AG09319 (cell line): ENCODE measurements around the gene SSRP1.

Source experiments
- DNase-seq: peaks from one replicate; pipeline ENCODE4 v3.0.0-alpha.2; 2010; ENCODE audit warnings: low read depth; ENCODE audit errors: extremely low read depth
- TF ChIP-seq, protein P1 (sequence below): IDR thresholded peaks from 2 replicates; pipeline ENCODE4 v1.5.1; 2011; ENCODE audit warnings: low read depth, mild to moderate bottlenecking, inconsistent platforms, low read length, moderate library complexity

Gene SSRP1

DNA sequence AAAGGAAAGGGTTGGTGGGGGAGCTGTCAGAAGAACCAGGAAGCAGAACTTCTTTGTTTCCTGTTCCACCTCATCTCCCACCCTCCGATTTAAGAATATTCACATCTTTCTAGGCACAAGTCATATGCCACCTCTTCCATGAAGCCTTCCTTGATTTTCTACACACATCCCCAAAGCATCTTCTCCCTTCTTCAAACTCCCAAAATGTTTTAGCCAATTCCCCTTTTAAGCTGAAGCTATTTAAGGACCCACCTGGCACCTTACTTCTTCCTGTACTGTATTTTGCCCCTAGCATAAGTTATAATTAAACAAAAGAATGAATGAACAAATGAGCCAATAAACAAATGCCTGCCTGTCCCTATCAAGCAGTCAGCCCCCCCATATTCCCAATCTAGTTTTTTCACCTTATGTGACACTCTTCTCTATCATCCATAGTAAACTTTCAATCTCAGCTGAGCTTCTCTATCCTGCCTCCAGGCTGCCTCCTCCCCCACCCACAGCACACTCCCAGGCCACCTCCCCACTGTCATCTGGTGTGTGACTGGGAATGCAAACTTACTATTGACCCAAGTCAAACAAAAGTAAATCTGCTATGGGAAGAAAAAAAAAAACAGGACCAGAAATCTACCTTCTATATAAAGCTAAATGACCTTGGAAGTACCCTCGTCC is 14.8 kb downstream of the SSRP1 start:
- DNase-seq: no peak
- TF ChIP-seq, protein P1, sequence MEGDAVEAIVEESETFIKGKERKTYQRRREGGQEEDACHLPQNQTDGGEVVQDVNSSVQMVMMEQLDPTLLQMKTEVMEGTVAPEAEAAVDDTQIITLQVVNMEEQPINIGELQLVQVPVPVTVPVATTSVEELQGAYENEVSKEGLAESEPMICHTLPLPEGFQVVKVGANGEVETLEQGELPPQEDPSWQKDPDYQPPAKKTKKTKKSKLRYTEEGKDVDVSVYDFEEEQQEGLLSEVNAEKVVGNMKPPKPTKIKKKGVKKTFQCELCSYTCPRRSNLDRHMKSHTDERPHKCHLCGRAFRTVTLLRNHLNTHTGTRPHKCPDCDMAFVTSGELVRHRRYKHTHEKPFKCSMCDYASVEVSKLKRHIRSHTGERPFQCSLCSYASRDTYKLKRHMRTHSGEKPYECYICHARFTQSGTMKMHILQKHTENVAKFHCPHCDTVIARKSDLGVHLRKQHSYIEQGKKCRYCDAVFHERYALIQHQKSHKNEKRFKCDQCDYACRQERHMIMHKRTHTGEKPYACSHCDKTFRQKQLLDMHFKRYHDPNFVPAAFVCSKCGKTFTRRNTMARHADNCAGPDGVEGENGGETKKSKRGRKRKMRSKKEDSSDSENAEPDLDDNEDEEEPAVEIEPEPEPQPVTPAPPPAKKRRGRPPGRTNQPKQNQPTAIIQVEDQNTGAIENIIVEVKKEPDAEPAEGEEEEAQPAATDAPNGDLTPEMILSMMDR: no peak

DNA sequence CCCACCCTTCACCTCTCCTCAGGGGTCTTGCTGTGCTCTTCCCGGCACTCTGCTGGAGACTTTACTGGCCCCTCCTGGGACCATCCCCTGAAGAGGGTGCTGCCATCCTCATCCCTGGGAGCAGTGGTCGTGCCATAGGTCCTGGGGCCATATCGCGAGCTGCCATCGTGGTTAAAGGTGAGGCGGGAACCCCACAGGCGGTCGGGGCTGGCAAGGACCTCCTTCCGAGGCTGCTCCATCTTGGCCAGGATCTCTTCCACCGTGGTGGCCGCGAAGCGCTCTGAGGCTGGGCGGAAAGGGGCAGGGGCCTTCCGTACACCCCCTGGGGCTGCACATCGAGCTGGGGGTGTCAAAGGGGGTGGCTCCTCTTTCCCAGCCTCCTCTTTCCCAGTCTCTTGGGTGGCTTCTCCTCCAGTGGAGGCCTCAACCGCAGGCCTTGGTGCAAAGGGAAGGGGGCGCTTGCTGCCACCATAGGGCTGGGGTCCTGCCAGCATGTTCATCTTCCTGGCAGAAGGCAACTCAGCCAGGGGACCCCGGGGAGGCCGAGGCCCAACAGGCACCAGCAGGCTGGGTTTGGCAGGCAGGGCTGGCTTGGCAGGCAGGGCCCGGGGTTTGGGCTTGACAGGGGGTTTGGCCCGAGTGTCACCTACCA is 15.5 kb downstream of the SSRP1 start:
- TF ChIP-seq, protein P1: no peak
- DNase-seq: no peak

DNA sequence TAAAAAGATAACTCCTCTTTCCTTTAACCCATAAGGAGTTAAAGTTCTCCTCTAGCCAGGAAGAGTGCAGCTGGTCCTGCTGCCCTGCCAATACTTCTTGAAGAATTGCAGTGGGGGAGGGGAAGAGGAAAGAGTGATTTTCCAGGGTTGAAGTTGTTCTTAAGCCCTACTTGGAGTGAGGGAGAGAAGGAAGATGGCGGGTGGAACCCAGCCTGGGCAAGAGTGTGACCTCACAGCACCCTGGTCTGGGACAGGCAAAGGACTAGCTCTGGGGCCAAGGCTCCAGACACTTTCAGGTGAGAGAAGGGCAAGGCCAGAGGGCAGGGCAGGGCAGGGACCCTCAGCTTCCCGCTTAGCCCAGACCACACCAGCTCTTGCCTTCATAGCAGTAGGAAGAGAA is 17.5 kb downstream of the SSRP1 start:
- no peak for DNase-seq
- TF ChIP-seq, protein P1: no peak

DNA sequence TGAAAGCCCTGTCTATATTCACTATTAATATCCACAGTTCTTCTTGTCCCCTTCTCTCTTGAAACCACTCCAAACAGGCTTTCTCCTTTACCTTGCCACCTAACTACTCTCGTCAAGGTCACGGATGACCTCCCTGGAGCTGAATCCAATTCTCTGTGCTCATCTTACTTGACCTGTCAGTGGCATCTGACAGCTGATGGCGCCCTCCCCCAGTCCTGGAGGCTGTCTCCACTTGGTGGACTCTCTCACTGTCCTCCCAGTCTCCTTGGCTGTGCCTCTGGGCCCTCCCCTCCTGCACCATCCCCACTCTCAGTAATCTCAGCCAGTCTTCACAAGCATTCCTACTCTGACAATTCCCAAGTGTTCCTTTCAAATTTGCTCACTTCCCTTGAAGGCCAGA is 19.7 kb downstream of the SSRP1 start:
- TF ChIP-seq, protein P1: no peak
- no peak for DNase-seq

DNA sequence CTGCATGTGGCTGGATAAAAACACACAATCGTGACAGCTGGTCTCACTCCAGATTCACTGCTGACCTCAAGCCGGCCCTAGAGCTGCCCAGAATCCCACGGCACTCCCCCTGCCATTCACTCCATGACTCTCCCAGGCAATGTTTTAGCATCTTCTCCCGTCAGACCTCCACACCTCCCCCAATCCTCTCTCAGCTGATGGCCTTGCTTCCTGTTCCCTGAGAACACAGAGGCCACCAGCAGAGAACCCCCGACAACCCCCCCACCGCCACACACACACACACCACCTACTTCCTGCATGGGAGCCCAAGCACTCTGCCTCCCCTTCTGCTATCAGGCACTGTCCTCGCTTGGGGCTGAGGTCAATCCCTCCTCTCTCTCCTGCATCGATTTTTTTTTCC is 20.2 kb downstream of the SSRP1 start:
- DNase-seq: no peak
- TF ChIP-seq, protein P1: no peak

DNA sequence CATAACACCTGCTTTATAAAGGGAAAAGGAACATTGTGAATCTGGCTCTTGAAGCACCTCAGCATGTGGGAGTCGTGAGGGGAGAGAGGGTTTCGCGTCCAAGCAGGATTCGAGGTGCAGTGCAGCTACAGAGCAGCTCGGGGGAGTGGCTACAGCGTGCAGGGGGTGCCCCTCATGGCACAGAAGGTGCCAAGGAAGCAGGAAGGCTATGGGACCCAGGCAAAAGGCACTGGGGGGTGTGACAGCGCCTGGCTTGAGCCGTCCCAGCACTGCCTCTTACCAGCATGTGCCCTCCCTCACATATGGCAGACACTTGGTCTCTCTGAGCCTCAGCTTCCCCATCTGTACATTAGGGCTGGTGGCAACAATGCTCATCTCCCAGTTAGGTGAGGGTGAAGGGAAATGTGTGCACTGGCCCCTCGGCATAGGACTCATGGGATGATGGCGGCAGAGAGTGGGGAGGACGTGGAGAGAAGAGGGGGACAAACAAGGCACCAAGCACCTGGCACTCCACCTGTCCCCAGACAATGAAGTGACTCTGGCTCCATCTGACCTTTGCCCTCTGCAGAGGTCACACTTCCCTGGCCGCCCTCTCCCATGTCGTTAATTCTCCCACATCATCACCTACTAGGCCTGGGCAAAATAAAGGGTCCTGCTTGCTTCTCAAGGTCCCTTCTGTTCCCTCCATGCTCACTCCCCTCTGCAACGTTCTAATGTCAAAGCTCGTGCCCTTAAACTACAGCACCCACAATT is 21.3 kb downstream of the SSRP1 start:
- no peak for DNase-seq
- TF ChIP-seq, protein P1: no peak

DNA sequence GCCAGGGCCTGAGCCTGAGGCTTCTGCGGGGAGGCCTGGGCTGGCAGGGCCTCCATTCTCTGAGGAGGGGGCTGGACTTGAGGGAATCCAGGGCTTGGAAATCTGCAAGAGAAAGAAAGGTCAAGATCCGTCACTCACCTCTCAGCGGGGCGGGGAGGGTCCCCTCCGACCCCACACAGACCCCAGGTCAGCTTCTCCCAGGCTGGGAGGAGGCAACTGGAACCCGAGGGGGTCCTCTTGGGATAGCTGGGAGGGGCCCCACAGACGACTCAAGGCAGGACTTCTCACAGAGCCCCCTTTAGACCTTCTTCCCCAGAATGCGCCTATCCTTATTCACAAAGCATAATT is 21.9 kb downstream of the SSRP1 start:
- DNase-seq: no peak
- TF ChIP-seq, protein P1: no peak
